UCSD-AML1 (cell line): ENCODE data around the gene IGLL1.

ENCODE experiments used
- DNase-seq: peaks from one replicate; lab custom pipeline; 2025; ENCODE audit not compliant: unreplicated experiment; lab: John Stamatoyannopoulos, UW

The IGLL1 gene

GRCh38 chr22:23530106-23530505 is 50.0 kb downstream of the IGLL1 start:
- no peak for DNase-seq

- DNase-seq, result no peak
These were observed 50.7 kb downstream of the IGLL1 start for GRCh38 chr22:23529166-23530103.

GRCh38 chr22:23527971-23528740 is 51.9 kb downstream of the IGLL1 start:
- DNase-seq, result peak; percentile 39

- no peak for DNase-seq
These were observed 53.3 kb downstream of the IGLL1 start for GRCh38 chr22:23526596-23527316.

GRCh38 chr22:23525510-23525909 is 54.6 kb downstream of the IGLL1 start:
- no peak for DNase-seq

GRCh38 chr22:23524226-23524625 is 55.9 kb downstream of the IGLL1 start:
- DNase-seq, result no peak

- no peak for DNase-seq
These were observed 56.4 kb downstream of the IGLL1 start for GRCh38 chr22:23523713-23524112.
